Peyer's patch (tissue), 4 donors: Measurements from ENCODE around the gene S100A3.

ENCODE experiments used
- CTCF ChIP-seq, 6 experiments: fragments of 450-650 bp in 4 of 6; fragments of 200-600 bp in 2 of 6; sonication (generic) in 1 of 6; IDR thresholded peaks; one replicate each; pipeline ENCODE4 v1.5.1; 2017 to 2019; ENCODE audit warnings: antibody characterized with exemption in 6 of 6, mild to moderate bottlenecking in 3 of 6, moderate library complexity in 1 of 6
- POLR2A ChIP-seq, 2 donors: fragments of 450-650 bp; IDR thresholded peaks; one replicate each; pipeline ENCODE4 v1.5.1; 2017; ENCODE audit warnings: antibody characterized with exemption in 2 of 2, mild to moderate bottlenecking in 2 of 2, moderate library complexity in 2 of 2

DNA sequence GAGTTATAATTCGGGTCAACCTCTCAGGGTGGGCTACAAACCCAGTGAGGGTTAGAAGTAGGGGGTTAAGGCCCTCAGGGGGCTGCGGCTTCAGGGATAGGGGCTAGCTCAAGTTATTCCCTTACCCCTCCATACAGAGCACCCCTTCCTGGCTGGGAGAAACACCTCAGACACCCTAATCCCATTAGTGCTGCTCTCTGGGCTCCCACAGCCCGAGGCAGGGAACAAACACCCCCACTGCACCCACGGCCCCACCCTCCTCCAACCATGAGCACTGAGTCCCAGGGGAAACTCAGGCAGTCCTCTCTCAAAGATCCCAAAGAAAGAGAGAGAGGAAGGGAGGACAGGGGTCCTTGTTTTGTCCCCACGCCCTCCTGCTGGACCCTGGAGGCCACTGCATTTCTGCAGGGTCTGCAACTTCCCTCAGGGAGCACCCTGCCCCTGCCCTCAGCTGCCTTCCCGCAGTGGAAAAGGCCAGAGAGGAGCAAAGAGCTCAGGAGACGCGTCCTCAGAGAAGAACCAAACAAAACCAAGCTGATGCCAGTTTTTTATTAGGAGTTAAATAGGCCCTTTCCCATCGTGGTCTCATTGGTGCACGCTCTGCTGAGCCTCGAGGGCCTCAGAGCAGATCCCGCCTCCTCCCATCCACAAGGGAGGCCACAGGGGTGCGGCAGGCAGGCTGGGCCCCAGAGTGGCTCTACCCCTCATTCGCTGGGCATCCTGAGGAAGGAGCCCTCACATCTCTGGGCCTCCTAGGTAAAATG, 2.1 kb downstream of the S100A3 start:
- TF ChIP-seq CTCF (IDR thresholded peaks at IDR 0.05), result no peak
- TF ChIP-seq POLR2A (IDR thresholded peaks at IDR 0.05), result no peak
